Activated CD4-positive, alpha-beta T cell treated with anti-CD3 and anti-CD28 coated beads for 36 hours (primary cell): ENCODE data around the gene LDLRAD4. TPM values are rescaled to one million over a fixed set of nuclear protein-coding genes. Genes with fewer than 3 reads are reported as not detected.

ENCODE experiments used
- ATAC-seq: fragments of 200-7000 bp; cut with Tn5 transposase; one replicate; pipeline ENCODE4 v1.10.0; 2021; ENCODE audit warnings: mild to moderate bottlenecking, moderate library complexity
- CTCF ChIA-PET: fragments of 350-600 bp; sonication (Branson Sonifier 250); formaldehyde crosslinking; loops from one replicate; lab custom pipeline; 2021; ENCODE audit warnings: antibody characterized with exemption; lab: Charles Lee
- POLR2A ChIA-PET: fragments of 350-600 bp; sonication (Branson Sonifier 250); formaldehyde crosslinking; loops from one replicate; lab custom pipeline; 2021; ENCODE audit warnings: antibody characterized with exemption, inconsistent platforms; lab: Charles Lee
- DNase-seq: peaks from one replicate; pipeline ENCODE4 v3.0.0-alpha.2; 2020
- H3K27ac Mint-ChIP-seq: one replicate; pipeline ENCODE4 v1.8.0; 2021; ENCODE audit warnings: mixed read lengths
- H3K27me3 Mint-ChIP-seq: one replicate; pipeline ENCODE4 v1.8.0; 2021; ENCODE audit warnings: mixed read lengths
- H3K36me3 Mint-ChIP-seq: one replicate; pipeline ENCODE4 v1.8.0; 2021; ENCODE audit warnings: low read depth, mixed read lengths
- H3K4me1 Mint-ChIP-seq: one replicate; pipeline ENCODE4 v1.8.0; 2021; ENCODE audit warnings: mixed read lengths
- H3K4me3 Mint-ChIP-seq: one replicate; pipeline ENCODE4 v1.8.0; 2021; ENCODE audit warnings: mild to moderate bottlenecking, moderate library complexity, mixed read lengths
- H3K9me3 Mint-ChIP-seq: one replicate; pipeline ENCODE4 v1.8.0; 2021; ENCODE audit warnings: low read depth, mixed read lengths
- intact Hi-C, 2 experiments: fragments of 100-400 bp; cut with DNase I in 1 of 2; cut with micrococcal nuclease in 1 of 2; formaldehyde crosslinking; loops; one replicate each; pipeline versions ENCODE4 v1.14.2 to v1.15.1; 2022 to 2024; cut with DNase I, micrococcal nuclease
- total RNA-seq, 2 experiments: library from RNA; stranded (reverse); gene quantifications; one replicate each; pipeline ENCODE4 v1.2.3, GENCODE V29; 2021

Gene LDLRAD4
- total RNA-seq, 2 experiments from 2014 or later: 29.3 to 32.2 TPM

GRCh38 chr18:13532406-13533075 lies 314.0 kb downstream of the LDLRAD4 start:
- DNase-seq: no peak
- no peaks in the 10 kb centered on the region for H3K36me3 Mint-ChIP-seq
- H3K27ac Mint-ChIP-seq: no peak overlapping the region
- intact Hi-C loops: no loop called here
- no peak overlapping the region for H3K4me3 Mint-ChIP-seq
- no peaks in the 10 kb centered on the region for H3K9me3 Mint-ChIP-seq
- POLR2A ChIA-PET: no interaction called here
- CTCF ChIA-PET: interaction anchor here (0.8 kb wide), 1 partner anchor 390 kb away, joined by 3 read pairs; no protein-coding TSS in a partner anchor
- ATAC-seq: no peak
- no peaks in the 10 kb centered on the region for H3K27me3 Mint-ChIP-seq
- H3K4me1 Mint-ChIP-seq: peaks cover 41% of the 10 kb centered on the region

- H3K4me1 Mint-ChIP-seq: peaks cover 58% of the 10 kb centered on the region
- no peaks in the 10 kb centered on the region for H3K36me3 Mint-ChIP-seq
- no peak overlapping the region for H3K27ac Mint-ChIP-seq
- intact Hi-C loops: loop anchor here in 1 of 2 experiments (5.0 kb wide), 1 partner anchor 317 kb away; the partner anchor contains the start of gene LDLRAD4
- no peak overlapping the region for H3K4me3 Mint-ChIP-seq
- no peaks in the 10 kb centered on the region for H3K9me3 Mint-ChIP-seq
- DNase-seq (no peak), ATAC-seq (no peak)
- ChIA-PET CTCF (interaction anchor here (0.7 kb wide), 1 partner anchor 100 kb away, joined by 3 read pairs; no protein-coding TSS in a partner anchor), POLR2A (no interaction called here)
- no peaks in the 10 kb centered on the region for H3K27me3 Mint-ChIP-seq
Observed at GRCh38 chr18:13534631-13535030, 316.1 kb downstream of the LDLRAD4 start.

- ATAC-seq (no peak), DNase-seq (no peak)
- Mint-ChIP-seq H3K4me3 (no peak overlapping the region), H3K27me3 (no peaks in the 10 kb centered on the region), H3K36me3 (peaks cover 1% of the 10 kb centered on the region), H3K9me3 (no peaks in the 10 kb centered on the region), H3K27ac (peak overlapping the region; percentile 11), H3K4me1 (peaks cover 72% of the 10 kb centered on the region)
- intact Hi-C loops: loop anchor here in 1 of 2 experiments (5.0 kb wide), 1 partner anchor 319 kb away; the partner anchor contains the start of gene LDLRAD4
- CTCF ChIA-PET: interaction anchor here (0.6 to 2.0 kb wide), 5 partner anchors 9 to 320 kb away, joined by 3 to 6 read pairs (median 3); no protein-coding TSS in a partner anchor
- POLR2A ChIA-PET: no interaction called here
Observed at GRCh38 chr18:13536578-13536977, 318.0 kb downstream of the LDLRAD4 start.

- no peak for DNase-seq
- H3K36me3 Mint-ChIP-seq: peaks cover 2% of the 10 kb centered on the region
- no peaks in the 10 kb centered on the region for H3K27me3 Mint-ChIP-seq
- H3K4me1 Mint-ChIP-seq: peaks cover 73% of the 10 kb centered on the region
- no peak overlapping the region for H3K27ac Mint-ChIP-seq
- H3K4me3 Mint-ChIP-seq: no peak overlapping the region
- ChIA-PET CTCF (interaction anchor here (0.6 to 2.0 kb wide), 5 partner anchors 10 to 321 kb away, joined by 3 to 6 read pairs (median 3); no protein-coding TSS in a partner anchor), POLR2A (no interaction called here)
- no peak for ATAC-seq
- intact Hi-C loops: loop anchor here in 1 of 2 experiments (5.0 kb wide), 1 partner anchor 320 kb away; the partner anchor contains the start of gene LDLRAD4
- H3K9me3 Mint-ChIP-seq: no peaks in the 10 kb centered on the region
Observed at GRCh38 chr18:13537022-13537780, 318.6 kb downstream of the LDLRAD4 start.

- peaks cover 4% of the 10 kb centered on the region for H3K36me3 Mint-ChIP-seq
- H3K27ac Mint-ChIP-seq: peak overlapping the region; percentile 79
- ATAC-seq: peak; percentile 44
- no peaks in the 10 kb centered on the region for H3K27me3 Mint-ChIP-seq
- POLR2A ChIA-PET: interaction anchor here (0.6 kb wide), 1 partner anchor 49 kb away, joined by 14 read pairs; no protein-coding TSS in a partner anchor
- H3K4me1 Mint-ChIP-seq: peaks cover 66% of the 10 kb centered on the region
- CTCF ChIA-PET: interaction anchor here (0.7 to 1.5 kb wide), 6 partner anchors 11 to 322 kb away, joined by 3 to 6 read pairs (median 4); no protein-coding TSS in a partner anchor
- H3K9me3 Mint-ChIP-seq: no peaks in the 10 kb centered on the region
- no peak overlapping the region for H3K4me3 Mint-ChIP-seq
- DNase-seq: no peak
- intact Hi-C loops: loop anchor here in 1 of 2 experiments (5.0 kb wide), 1 partner anchor 321 kb away; the partner anchor contains the start of gene LDLRAD4
Observed at GRCh38 chr18:13538630-13539029, 320.1 kb downstream of the LDLRAD4 start.

GRCh38 chr18:13539050-13539449 lies 320.5 kb downstream of the LDLRAD4 start:
- no peak overlapping the region for H3K4me3 Mint-ChIP-seq
- DNase-seq: peak; percentile 39
- ChIA-PET CTCF (interaction anchor here (0.8 to 1.5 kb wide), 3 partner anchors 19 to 305 kb away, joined by 3 to 4 read pairs (median 4); no protein-coding TSS in a partner anchor), POLR2A (interaction anchor here (0.6 kb wide), 1 partner anchor 49 kb away, joined by 14 read pairs; no protein-coding TSS in a partner anchor)
- H3K4me1 Mint-ChIP-seq: peaks cover 61% of the 10 kb centered on the region
- ATAC-seq: peak; percentile 70
- peaks cover 4% of the 10 kb centered on the region for H3K36me3 Mint-ChIP-seq
- H3K27ac Mint-ChIP-seq: peak overlapping the region; percentile 79
- no peaks in the 10 kb centered on the region for H3K27me3 Mint-ChIP-seq
- no peaks in the 10 kb centered on the region for H3K9me3 Mint-ChIP-seq
- intact Hi-C loops: loop anchor here in 1 of 2 experiments (5.0 kb wide), 1 partner anchor 322 kb away; the partner anchor contains the start of gene LDLRAD4

GRCh38 chr18:13539843-13540476 lies 321.4 kb downstream of the LDLRAD4 start:
- CTCF ChIA-PET: interaction anchor here (1.1 to 1.5 kb wide), 2 partner anchors 18 to 20 kb away, joined by 3 to 4 read pairs; no protein-coding TSS in a partner anchor
- H3K27ac Mint-ChIP-seq: peak overlapping the region; percentile 42

GRCh38 chr18:13540477-13541182 lies 322.1 kb downstream of the LDLRAD4 start:
- DNase-seq: peak; percentile 50
- intact Hi-C loops: no loop called here
- H3K36me3 Mint-ChIP-seq: peaks cover 4% of the 10 kb centered on the region
- peak overlapping the region; percentile 42 for H3K27ac Mint-ChIP-seq
- H3K4me3 Mint-ChIP-seq: no peak overlapping the region
- no peaks in the 10 kb centered on the region for H3K9me3 Mint-ChIP-seq
- peak; percentile 68 for ATAC-seq
- ChIA-PET CTCF (no interaction called here), POLR2A (no interaction called here)
- H3K27me3 Mint-ChIP-seq: no peaks in the 10 kb centered on the region
- H3K4me1 Mint-ChIP-seq: peaks cover 48% of the 10 kb centered on the region

More at GRCh38 chr18:13539843-13540476, 321.4 kb downstream of the LDLRAD4 start:
- ATAC-seq (no peak), DNase-seq (no peak)
- intact Hi-C loops: loop anchor here in 1 of 2 experiments (5.0 kb wide), 1 partner anchor 323 kb away; the partner anchor contains the start of gene LDLRAD4
- no peak overlapping the region for H3K4me3 Mint-ChIP-seq
- peaks cover 4% of the 10 kb centered on the region for H3K36me3 Mint-ChIP-seq
- no peaks in the 10 kb centered on the region for H3K27me3 Mint-ChIP-seq
- no peaks in the 10 kb centered on the region for H3K9me3 Mint-ChIP-seq
- POLR2A ChIA-PET: interaction anchor here (0.7 kb wide), 1 partner anchor 190 kb away, joined by 6 read pairs; no protein-coding TSS in a partner anchor
- H3K4me1 Mint-ChIP-seq: peaks cover 53% of the 10 kb centered on the region

GRCh38 chr18:13541621-13542519 lies 323.3 kb downstream of the LDLRAD4 start:
- ChIA-PET CTCF (interaction anchor here (1.0 to 1.3 kb wide), 2 partner anchors 16 to 326 kb away, joined by 3 to 7 read pairs; no protein-coding TSS in a partner anchor), POLR2A (no interaction called here)
- Mint-ChIP-seq H3K4me3 (no peak overlapping the region), H3K9me3 (no peaks in the 10 kb centered on the region), H3K27ac (no peak overlapping the region), H3K4me1 (peaks cover 43% of the 10 kb centered on the region), H3K36me3 (peaks cover 4% of the 10 kb centered on the region), H3K27me3 (no peaks in the 10 kb centered on the region)
- no peak for DNase-seq
- ATAC-seq: no peak
- intact Hi-C loops: no loop called here
